Body of pancreas (tissue), 4 donors: Measurements from ENCODE around the gene PTH2R. TPM values are rescaled to one million over a fixed set of nuclear protein-coding genes. Genes with fewer than 3 reads are reported as not detected.
"Not testable (repeated sequence)": the region's sequence is repeated elsewhere in the genome, so short reads cannot be mapped to it uniquely, and the experiment has no call there.

Experiments
- ATAC-seq: fragments of 150-250 bp; one replicate; pipeline ENCODE4 v1.9.1; 2016
- DNase-seq, 4 donors: peaks; one replicate each; pipeline ENCODE4 v3.0.0-alpha.2; 2019
- H3K27ac ChIP-seq, 4 donors: fragments of 200-600 bp; sonication (generic); 1 replicate in 3 of 4; 2 replicates in 1 of 4; pipeline versions ENCODE4 v1.5.1 to v1.6.1; 2016 to 2019; ENCODE audit warnings: mild to moderate bottlenecking in 1 of 4, mixed read lengths in 1 of 4, moderate library complexity in 1 of 4
- H3K27me3 ChIP-seq, 2 donors: fragments of 200-600 bp; sonication (generic); one replicate each; pipeline ENCODE4 v1.6.0; 2016; ENCODE audit warnings: mild to moderate bottlenecking in 1 of 2
- H3K36me3 ChIP-seq, 2 donors: fragments of 200-600 bp; sonication (generic); replicated peaks in 1 of 2; 2 replicates each; pipeline ENCODE4 v1.5.1; 2016; ENCODE audit warnings: low read depth in 2 of 2; ENCODE audit not compliant: insufficient read depth in 1 of 2
- H3K4me1 ChIP-seq: fragments of 200-600 bp; sonication (generic); one replicate; pipeline ENCODE4 v1.6.0; 2016
- H3K4me3 ChIP-seq, 2 donors: fragments of 200-600 bp; sonication (generic); 1 replicate in 1 of 2; 2 replicates in 1 of 2; pipeline ENCODE4 v1.5.1; 2016 to 2019
- H3K9me3 ChIP-seq, 3 donors: fragments of 200-600 bp; sonication (generic); 1 replicate in 2 of 3; 2 replicates in 1 of 3; pipeline ENCODE4 v1.5.1; 2016
- CTCF ChIP-seq, 7 experiments: fragments of 450-650 bp in 4 of 7; fragments of 200-600 bp in 3 of 7; sonication (generic) in 3 of 7; IDR thresholded peaks; one replicate each; pipeline ENCODE4 v1.5.1; 2016 to 2019; ENCODE audit warnings: antibody characterized with exemption in 7 of 7
- POLR2A ChIP-seq, 3 donors: fragments of 450-650 bp; IDR thresholded peaks; one replicate each; pipeline ENCODE4 v1.6.1; 2016; ENCODE audit warnings: antibody characterized with exemption in 3 of 3, mild to moderate bottlenecking in 2 of 3
- WGBS, 2 donors: methylation state at CpG; one replicate each; pipeline ENCODE4 v1.1.5; 2017; 5-methylcytosine and 5-hydroxymethylcytosine counted together
- intact Hi-C: fragments of 100-400 bp; cut with DNase I; formaldehyde crosslinking; loops from one replicate; pipeline ENCODE4 v1.15.1; 2023
- total RNA-seq, 2 donors: library from RNA; depleted of rRNA; stranded (reverse); fragments of >200 nt; gene quantifications; one replicate each; pipeline ENCODE4 v1.1.0, GENCODE V29; 2016

PTH2R gene
- total RNA-seq, 2 donors from 2014 or later: 0.78 TPM; not detected in 1

GRCh38 chr2:208509586-208509985 lies 103.0 kb downstream of the PTH2R start:
- H3K4me1 ChIP-seq: no peaks in the 10 kb centered on the region
- H3K36me3 ChIP-seq: no peaks in the 10 kb centered on the region
- no peaks in the 10 kb centered on the region for H3K9me3 ChIP-seq
- intact Hi-C loops: no loop called here
- no peak overlapping the region for H3K27ac ChIP-seq
- H3K27me3 ChIP-seq: no peaks in the 10 kb centered on the region
- TF ChIP-seq POLR2A (IDR thresholded peaks at IDR 0.05) (no peak), CTCF (IDR thresholded peaks at IDR 0.05) (no peak)
- H3K4me3 ChIP-seq: no peak overlapping the region
- no peak for DNase-seq
- no peak for ATAC-seq

GRCh38 chr2:208511016-208511415 lies 104.4 kb downstream of the PTH2R start:
- H3K27me3 ChIP-seq: no peaks in the 10 kb centered on the region
- 84% methylated on average over 3 of the region's 3 CpGs for WGBS, 2 donors
- H3K4me3 ChIP-seq: no peak overlapping the region
- DNase-seq (no peak), ATAC-seq (no peak)
- no peak overlapping the region for H3K27ac ChIP-seq
- TF ChIP-seq CTCF (IDR thresholded peaks at IDR 0.05): no peak
- no peak for TF ChIP-seq POLR2A (IDR thresholded peaks at IDR 0.05)
- intact Hi-C loops: no loop called here
- no peaks in the 10 kb centered on the region for H3K36me3 ChIP-seq
- no peaks in the 10 kb centered on the region for H3K9me3 ChIP-seq
- H3K4me1 ChIP-seq: no peaks in the 10 kb centered on the region

- no peak overlapping the region for H3K27ac ChIP-seq
- H3K36me3 ChIP-seq: no peaks in the 10 kb centered on the region
- DNase-seq (no peak), ATAC-seq (no peak)
- H3K4me3 ChIP-seq: no peak overlapping the region
- TF ChIP-seq POLR2A (IDR thresholded peaks at IDR 0.05) (no peak), CTCF (IDR thresholded peaks at IDR 0.05) (no peak)
- 81 to 88% methylated on average over 1 of the region's 1 CpG for WGBS, 2 donors
- H3K9me3 ChIP-seq: no peaks in the 10 kb centered on the region
- H3K4me1 ChIP-seq: no peaks in the 10 kb centered on the region
- intact Hi-C loops: no loop called here
- no peaks in the 10 kb centered on the region for H3K27me3 ChIP-seq
These were observed 105.0 kb downstream of the PTH2R start for GRCh38 chr2:208511573-208511972.

- 81 to 85% methylated on average over 1 of the region's 1 CpG for WGBS, 2 donors
- ATAC-seq (no peak), DNase-seq (no peak)
- no peak overlapping the region for H3K4me3 ChIP-seq
- H3K27me3 ChIP-seq: no peaks in the 10 kb centered on the region
- intact Hi-C loops: no loop called here
- H3K4me1 ChIP-seq: no peaks in the 10 kb centered on the region
- TF ChIP-seq POLR2A (IDR thresholded peaks at IDR 0.05): no peak
- TF ChIP-seq CTCF (IDR thresholded peaks at IDR 0.05): no peak
- no peaks in the 10 kb centered on the region for H3K9me3 ChIP-seq
- H3K36me3 ChIP-seq: no peaks in the 10 kb centered on the region
- H3K27ac ChIP-seq: no peak overlapping the region
These were observed 108.5 kb downstream of the PTH2R start for GRCh38 chr2:208515099-208515498.

GRCh38 chr2:208523069-208523468 lies 116.5 kb downstream of the PTH2R start:
- intact Hi-C loops, ATAC-seq: not testable (repeated sequence)

GRCh38 chr2:208525165-208525564 lies 118.6 kb downstream of the PTH2R start:
- H3K9me3 ChIP-seq, intact Hi-C loops, H3K27ac ChIP-seq, DNase-seq, H3K4me1 ChIP-seq, H3K27me3 ChIP-seq, H3K4me3 ChIP-seq, H3K36me3 ChIP-seq, ATAC-seq: not testable (repeated sequence)
- 60 to 69% methylated on average over 4 to 6 of the region's 6 CpGs for WGBS, 2 donors

More at GRCh38 chr2:208523069-208523468, 116.5 kb downstream of the PTH2R start:
- H3K27me3 ChIP-seq, DNase-seq, H3K4me3 ChIP-seq, H3K9me3 ChIP-seq, H3K36me3 ChIP-seq, H3K27ac ChIP-seq, H3K4me1 ChIP-seq: not testable (repeated sequence)
